GM21367 (cell line): ENCODE results near the gene DOCK8.

Experiments used
- ATAC-seq: cut with Tn5 transposase; IDR thresholded peaks from one replicate; pipeline ENCODE4 v1.9.1; 2021; ENCODE audit not compliant: unreplicated experiment

The DOCK8 gene

DNA sequence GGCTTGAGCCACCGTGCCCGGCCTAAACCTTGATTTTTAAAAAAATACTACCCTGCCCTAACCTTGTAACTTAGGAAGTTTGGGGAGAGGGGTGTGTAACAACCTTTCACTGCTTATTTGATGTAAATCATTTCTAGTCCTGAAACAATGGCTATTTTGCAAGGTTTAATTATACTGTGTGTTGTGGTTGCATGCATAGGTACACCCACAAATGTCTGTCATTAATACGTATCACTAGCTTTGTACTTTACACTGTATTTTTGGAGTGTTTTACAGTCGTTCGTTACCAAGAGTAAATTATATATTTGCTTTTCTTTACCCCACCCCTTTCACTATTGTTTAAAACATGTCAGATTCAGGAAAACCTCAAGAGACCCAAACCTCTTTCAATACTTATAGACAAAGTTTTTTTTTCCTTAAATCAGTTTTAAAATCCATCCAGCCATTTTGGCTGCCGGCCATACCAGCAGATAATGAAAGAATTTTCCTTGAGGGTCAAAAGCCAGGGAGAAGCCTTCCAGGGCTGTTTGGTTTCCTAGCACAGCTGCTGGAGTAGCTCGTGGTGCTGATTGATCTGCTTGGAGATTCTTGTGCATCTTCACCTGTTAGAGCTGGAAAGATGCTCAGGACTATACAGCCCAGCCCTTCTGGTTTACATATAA lies 50.7 kb downstream of the DOCK8 start:
- ATAC-seq, result no peak

DNA sequence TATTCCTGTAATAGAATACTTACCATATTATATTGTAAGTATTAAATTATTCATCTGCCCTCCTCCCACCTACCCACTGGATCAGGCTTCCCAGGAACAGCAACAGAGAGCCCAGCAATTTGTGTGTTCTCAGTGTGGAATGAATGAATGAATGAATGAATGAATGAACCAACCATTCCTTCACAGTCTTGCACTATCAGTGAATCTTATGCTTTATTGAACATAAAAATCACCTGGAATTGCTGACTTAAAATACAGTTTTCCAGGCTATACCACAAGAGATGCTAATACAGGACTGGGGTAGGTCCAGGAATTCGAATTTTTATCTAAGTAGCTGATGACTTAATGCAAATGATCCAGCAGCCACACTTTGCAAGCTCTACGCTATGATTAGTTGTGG lies 51.6 kb downstream of the DOCK8 start:
- ATAC-seq, result no peak

DNA sequence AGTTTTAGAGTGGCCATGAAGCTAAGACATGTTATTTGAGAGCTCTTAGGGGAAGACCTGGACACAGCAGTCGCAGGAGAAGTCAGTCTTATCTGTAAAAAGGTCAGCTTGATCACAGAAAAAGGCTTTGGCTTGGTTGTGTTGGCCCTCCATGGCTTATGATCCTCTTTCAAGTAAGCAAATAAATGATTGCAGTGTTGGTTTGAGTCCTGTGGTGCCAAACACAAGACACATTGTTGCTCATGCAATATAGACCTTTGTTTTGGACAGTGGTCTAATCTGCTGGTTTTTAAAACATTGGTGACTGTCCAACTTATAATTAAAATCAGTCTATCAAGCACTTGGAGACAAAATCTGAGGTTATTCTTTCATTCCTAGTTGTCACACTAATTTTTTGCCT lies 54.0 kb downstream of the DOCK8 start:
- ATAC-seq, result no peak

DNA sequence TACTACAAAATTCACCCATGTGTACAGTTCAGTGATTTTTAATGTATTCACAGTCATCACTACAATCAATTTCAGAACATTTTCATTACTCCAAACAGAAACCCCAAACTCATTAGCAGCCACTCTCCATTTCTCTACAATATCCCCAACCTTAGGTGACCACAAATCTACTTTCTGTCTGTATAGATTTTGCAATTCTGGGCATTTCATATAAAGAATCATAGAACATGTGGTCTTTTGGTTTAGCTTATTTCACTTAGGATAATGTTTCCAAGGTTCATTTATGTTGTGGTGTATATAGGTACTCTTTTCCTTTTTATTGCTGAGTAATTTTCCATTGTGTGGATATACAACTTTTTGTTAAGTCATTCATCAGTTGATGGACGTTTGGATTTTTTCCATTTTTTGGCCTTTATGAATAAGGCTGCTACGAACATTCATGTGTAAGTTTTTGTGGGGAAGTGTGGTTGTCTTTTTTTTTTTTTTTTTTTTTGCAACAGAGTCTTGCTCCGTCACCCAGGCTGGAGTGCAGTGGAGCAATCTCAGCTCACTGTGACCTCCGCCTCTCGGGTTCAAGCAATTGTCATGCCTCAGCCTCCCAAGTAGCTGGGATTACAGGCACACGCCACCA lies 54.5 kb downstream of the DOCK8 start:
- no peak for ATAC-seq

DNA sequence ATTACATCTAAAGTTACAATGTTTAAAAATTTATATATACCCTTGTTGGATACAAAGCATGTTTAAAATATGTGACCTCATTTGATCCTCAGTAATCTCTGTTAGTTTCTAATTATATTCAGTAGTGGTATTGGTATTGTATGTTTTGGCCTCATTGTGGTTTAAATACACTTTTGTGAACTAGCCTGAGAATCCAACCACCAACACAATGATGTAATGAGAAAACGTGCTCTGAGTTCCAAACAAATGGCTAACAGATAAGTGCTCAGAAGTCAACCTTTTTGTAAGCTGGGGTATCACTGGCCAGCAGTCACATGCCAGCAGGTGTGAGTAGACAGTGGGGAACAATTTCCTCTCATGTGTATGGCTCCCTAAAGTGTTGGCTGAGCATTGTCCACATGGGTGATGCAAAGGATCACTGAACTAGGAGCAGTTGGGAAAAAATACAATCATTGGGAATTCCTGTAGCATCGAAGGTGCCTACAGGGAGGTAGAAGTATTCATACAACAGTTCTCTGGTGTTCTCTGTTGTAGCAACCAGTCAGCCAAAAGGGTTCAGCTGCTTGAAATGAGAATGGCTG lies 56.1 kb downstream of the DOCK8 start:
- ATAC-seq, result no peak

DNA sequence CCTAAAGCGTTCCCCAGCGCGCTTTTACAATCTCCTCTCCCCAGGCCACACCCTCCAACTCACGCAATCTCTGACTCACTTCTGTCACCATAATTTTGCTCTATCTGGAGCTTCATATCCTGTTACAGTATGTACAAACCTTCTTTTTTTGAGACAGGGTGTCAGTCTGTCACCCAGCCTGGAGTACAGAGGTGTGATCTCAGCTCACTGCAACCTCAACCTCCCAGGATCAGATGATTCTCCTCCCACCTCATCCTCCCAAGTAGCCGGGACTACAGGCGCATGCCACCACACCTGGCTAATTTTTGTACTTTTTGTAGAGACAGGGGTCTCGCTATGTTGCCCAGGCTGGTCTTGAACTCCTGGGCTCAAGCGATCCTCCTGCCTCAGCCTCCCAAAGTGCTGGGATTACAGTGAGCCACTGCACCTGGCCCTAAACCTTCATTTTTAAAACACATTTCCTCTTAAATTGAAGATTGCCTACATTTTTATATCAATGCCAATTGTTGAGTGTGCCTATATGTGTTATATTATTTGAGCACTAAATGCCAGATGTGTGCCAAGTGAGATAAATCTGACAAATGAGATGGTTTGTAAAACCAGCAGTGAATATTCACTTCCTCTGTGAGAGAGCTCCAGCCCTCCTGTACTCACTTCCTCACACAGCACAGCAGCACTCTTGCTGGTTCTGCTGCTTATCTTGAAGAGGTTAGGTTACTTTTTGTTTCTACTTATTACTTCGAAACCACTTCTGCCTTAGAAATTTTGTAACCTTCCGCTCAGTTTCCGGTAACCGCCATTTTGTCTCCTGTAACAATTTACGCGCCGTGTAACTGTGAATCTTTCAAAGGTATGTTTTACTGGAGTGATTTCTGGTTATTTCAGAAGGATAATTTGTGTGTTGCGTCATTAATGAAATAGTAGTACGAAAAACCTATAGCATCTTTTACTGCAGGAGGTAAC lies 57.9 kb downstream of the DOCK8 start:
- ATAC-seq, result peak; percentile 97

DNA sequence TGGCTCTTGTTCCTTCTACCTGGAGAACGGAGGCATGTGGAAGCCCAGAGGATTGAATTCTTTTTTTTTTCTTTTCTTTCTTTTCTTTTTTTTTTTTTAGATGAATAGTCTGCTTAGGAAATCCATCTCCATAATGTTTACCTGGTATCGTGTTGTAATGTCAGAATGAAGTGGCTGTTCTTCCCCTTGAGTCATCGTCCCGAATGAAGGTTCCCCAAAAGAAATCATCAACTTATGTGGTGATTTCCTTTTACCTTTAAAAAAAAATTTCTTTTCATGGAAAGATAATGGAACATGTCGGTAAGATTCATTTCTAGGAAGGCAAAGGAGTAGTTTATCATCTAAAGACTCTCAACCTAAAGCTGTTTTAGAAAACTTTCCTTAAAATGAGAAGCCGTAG lies 59.7 kb downstream of the DOCK8 start:
- no peak for ATAC-seq

DNA sequence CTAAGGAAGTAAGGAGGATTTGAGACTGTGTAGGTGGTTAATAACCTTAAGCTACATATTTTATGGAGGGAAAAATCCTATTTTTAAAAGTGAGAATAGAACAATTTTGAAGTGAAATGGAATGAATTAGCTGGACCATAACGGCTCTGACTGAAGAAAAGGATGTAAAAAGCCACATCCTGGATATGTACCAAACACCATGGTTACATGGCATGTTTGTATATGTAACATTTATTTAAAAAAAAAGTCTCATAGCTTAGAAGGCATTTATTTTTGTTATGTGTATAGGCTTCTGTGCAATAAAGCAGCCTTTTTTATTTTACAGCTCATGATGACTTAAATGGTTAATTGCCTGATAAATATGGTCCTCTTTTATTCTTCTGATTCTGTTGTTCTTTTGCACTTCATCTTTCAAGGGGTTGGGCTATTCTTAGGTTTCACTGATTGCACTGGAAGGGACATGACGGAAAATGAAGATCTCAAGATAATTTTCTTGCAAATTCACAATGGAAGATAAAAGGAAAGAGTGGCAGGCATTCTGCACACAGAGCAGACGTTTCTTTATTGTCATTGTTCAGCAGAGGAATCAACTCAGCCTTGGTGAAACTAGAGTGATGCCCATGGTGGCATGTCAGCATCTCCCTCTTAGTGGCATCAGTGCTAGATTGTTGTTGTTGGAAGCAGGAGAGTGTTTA lies 63.1 kb downstream of the DOCK8 start:
- ATAC-seq, result no peak

DNA sequence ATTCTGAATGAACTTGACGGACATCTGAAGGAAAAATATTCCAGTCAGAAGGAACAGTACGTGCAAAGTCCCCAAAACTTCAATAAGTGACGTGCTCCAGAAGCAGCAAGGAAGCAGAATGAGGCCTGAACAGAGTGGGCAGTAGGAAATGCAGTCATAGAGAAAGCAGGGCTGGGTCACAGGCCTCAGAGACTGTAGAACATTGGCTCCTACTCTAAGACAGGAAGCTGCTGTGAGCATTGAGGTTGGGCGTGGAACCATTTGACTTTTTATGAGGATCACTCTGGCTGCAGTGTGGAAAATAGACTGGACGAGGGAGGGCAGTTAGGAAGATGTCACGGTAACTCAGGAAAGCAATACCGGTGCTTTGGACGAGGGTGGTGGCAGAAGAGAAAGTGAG lies 64.0 kb downstream of the DOCK8 start:
- no peak for ATAC-seq

DNA sequence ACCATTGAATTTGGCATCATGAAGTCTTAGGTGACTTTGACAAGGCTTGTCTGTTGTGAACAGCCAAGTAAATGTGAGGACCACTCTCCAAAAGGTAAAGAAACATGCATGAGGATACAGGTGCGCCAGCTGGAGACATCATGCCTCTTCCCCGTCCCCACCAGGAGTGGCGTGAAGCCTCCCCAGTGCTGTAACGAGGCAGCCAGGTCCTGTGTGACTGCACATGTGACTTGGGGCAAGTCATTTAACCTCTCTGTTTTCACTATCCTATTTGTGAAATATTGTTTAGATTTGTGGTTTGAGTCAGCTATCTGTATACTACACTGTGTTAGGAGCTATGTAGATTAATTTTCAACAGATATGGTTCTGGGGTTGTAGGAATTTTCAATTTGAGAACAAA lies 65.0 kb downstream of the DOCK8 start:
- ATAC-seq, result no peak

DNA sequence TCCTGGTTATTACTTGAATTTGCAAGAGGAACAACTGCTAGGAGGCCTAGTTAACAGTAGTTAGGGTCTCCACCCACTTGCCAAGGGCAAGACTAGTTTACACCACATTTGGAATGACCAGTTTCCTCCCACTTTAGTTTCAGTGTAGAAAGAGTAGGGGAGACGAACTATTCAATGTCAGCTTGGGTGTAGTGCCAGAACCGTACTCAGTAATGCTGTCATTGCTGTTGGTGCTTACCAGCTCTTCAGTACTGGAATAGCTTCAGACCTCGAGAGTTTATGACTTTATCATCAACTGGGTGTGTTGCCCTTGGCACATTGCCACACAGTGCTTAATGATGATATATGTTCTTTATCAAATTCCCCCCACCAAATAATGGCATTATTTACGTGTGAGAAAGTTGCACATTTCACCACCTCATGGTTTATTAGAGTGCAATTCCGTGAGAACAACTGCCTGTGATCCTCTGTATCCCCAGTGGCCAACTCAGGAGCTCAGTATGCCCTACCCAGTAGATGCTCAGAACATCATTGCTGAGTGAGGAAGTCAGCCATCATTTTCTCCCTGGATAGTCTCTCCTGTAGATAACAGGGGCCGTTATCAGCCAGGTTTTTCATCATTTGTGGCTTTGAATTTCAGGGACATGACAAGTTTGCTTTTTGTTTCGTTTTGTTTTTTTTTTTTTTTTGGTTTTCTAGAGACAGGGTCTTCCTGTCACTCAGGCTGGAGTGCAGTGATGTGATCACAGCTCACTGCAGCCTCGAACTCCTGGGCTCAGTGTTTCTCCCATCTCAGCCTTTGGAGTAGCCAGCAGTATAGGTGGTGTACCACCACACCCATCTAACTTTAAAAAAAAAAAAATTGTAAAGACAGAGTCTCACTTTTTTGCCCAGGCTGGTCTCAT lies 67.3 kb downstream of the DOCK8 start:
- no peak for ATAC-seq

DNA sequence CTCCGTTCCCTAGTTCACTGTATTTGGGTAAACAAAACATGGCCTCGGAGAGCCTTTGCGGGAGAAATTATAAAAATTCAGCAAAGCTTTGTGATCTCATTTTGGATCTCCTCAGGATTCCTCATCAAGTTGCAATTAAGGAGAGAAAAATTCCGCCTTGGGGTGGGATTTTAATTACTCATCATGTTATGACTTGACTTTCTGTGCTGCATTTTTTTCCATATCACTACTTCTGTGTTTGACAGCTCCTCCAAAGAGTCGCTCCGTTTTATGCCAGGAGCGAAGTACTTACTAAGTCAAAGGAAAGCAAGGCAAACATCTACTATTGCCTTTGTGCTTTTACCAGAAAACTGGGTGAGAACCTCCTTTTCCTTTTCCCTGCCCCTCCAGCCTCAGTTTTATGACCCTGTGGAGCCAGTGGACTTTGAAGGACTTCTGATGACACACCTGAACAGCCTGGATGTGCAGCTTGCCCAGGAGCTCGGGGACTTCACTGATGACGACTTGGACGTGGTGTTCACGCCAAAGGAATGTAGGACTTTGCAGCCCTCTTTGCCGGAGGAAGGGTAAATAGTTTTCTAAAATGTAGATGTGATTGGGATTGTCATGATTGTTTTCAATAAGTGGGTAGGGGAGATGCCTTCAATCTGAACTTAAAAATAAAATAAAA lies 71.5 kb downstream of the DOCK8 start:
- ATAC-seq, result no peak

DNA sequence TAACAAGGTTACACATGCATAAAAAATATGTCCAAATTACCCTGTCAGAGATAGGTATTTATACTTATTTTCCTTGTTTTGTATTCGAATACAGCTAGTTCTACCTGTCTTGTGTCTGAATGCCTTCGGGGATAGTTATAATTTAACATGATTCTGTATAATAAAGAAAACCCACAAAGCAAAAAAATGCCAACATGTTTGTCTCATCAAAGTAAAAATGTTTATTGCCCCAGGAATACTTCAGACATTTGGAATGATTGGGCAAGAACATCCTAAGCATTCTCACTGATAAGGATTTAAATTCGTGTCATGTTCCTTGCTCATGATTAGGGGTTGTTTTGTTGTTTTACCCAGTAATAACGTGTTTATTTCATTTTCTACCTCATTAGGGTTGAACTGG lies 74.5 kb downstream of the DOCK8 start:
- no peak for ATAC-seq

DNA sequence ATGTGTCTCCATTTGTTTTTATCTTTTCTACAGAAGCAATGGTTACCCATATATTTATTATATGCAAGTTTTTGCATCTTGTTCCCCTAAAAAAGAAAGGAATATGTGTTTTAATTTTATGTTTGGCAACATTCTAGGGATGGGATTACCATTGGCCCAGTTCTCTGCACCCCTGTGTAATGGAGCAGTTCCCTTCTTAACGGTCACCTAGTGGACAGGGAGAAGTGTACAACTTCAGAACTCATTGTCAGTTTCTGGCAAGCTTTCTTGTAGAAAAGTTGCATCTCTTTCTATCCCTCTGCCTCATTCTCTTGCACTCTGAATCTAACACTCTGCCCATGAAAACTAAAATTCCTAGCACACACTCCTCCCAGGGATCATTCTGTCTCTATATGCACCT lies 78.2 kb downstream of the DOCK8 start:
- no peak for ATAC-seq

DNA sequence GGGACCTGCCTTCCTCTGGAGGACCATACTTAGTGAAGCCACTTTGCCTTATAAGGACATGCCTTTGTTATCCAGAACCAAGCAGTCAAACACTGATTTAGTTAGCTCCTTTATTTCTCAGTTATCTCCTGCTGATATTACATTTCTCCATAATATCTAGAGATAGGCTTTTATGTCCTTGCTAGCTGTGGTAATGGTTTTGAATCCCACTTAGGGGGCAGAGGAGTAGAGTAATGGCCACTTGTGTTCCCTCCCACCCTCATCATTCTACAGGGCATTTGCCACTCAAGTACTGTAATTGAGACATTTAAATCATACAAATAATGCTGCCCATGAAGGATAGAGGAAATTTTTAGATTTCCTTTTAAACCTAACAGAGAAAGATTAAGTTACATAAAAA lies 80.9 kb downstream of the DOCK8 start:
- ATAC-seq, result no peak

DNA sequence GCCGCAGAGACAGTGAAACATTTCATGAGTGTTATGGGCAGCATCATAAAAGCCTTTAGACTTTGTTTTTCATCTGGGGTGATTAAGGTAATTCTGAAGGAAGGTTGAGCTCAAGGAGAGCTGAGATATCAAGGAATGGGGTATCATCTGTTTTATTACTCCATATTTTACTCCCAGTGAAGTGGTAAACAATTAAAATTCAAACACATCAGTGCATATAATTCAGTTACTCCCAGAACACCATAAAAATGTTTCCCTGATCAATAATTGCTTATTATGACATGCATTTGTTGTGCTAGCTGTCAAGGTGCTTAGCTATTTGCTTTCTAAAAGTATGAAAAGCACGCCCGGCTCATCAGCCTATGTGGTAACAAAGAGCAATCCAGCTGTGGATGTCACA lies 81.7 kb downstream of the DOCK8 start:
- no peak for ATAC-seq

DNA sequence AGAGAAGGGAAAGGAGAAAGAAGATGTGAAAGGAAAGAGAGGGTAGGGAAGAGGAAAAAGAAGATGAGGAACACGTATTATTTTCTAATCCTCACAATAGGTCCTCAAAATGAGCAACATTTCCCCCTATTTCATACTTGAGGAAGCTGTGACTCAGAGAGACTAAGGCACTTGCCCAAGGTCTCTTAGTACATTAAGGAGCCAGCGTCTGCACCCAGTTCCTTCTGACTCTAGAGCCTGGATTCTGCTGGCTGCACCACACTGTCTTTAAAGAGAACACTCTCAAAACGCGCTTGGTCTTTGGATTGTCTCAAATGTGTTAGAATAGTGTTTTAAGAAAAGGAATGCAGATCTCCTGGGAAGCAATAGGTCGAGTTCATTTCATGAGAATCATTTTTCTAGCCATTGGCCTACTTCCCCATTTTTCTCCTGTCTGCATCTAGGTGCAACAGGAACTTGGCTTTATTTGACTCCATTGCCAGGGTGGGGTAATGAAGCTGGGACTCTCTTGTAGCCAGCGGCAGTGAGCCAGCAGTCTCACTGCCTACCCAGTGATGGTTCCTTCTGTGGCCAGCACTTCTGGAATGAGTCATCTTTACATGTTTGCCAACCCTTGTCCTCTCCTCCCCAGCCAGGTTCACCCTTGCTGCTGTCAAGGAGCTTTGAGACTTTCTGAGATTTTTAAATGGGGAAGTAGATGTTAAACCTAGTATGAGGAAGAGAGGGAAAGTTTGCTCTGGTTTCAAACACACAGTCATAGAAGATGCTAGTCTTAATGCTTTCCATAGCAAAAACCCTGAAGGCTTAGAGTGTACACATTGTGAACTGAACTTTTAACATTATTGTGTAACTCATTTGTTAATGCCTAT lies 82.7 kb downstream of the DOCK8 start:
- peak; percentile 95 for ATAC-seq

DNA sequence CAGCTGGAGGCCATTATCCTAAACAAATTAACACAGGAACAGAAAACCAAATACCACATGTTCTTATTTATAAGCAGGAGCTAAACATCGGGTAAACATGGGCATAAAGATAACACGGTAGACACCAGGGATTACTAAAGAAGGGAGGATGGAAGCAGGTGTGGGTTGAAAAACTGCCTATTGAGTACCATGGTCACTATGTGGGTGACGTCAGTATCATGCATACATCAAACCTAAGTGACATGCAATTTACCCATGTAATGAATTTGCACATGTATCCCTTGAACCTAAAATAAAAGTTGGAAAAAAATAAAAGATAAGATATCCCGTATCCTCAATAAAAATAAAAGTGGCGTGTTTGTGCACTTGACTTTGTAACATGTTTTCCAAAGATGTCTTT lies 88.8 kb downstream of the DOCK8 start:
- ATAC-seq, result no peak

DNA sequence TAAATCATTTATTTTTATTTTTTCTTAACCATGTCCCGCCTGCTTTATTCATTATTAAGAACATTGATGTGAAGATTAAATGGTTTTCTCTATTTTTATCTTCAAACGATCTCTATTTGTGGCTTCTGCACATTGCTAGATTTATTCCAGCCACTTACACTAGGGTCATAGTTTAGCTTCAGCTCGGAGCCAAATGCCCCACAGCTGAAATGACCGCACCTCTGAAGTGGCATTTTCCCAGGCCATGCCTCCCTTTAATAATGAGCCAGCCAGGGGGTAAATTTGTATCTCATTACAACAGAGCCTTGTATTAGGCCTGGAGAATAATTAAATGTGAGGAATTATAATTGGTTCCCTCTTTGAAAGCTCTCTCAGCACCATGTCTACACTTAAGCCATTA lies 89.4 kb downstream of the DOCK8 start:
- no peak for ATAC-seq
